SK-N-SH (cell line): ENCODE data around the gene TCF12. TPM values are rescaled to one million over a fixed set of nuclear protein-coding genes. Genes with fewer than 3 reads are reported as not detected.
A peak's percentile ranks its signal among the peaks of the same experiment; 100 is the strongest.

Source experiments
- CTCF ChIA-PET: fragments of 300-600, 350-600 bp; formaldehyde crosslinking; extraction: SDS; loops from one replicate; lab custom pipeline; 2021; lab: Yijun Ruan, JAX
- POLR2A ChIA-PET: fragments of 350-600 bp; sonication (Branson Sonifier 250); formaldehyde crosslinking; extraction: SDS; loops from one replicate; lab custom pipeline; 2020; ENCODE audit warnings: antibody characterized with exemption, inconsistent platforms; lab: Yijun Ruan, JAX
- DNase-seq: peaks from one replicate; pipeline ENCODE4 v3.0.0; 2012
- H2AFZ ChIP-seq: fragments of 200-600 bp; sonication (generic); 2 replicates; pipeline ENCODE4 v1.8.1; 2016; ENCODE audit warnings: antibody characterized with exemption, mild to moderate bottlenecking, low read depth
- H3F3A ChIP-seq: fragments of 200-600 bp; sonication (generic); replicated peaks from 2 replicates; pipeline ENCODE3; 2016; ENCODE audit warnings: antibody characterized with exemption, mild to moderate bottlenecking; ENCODE audit not compliant: insufficient read depth
- H3K27ac ChIP-seq, 2 experiments: fragments of 200-500 bp in 1 of 2; fragments of 200-600 bp in 1 of 2; sonication (Bioruptor generic) in 1 of 2; sonication (generic), shearing (Covaris generic) in 1 of 2; 2 replicates each; pipeline versions ENCODE4 v1.5.1 to v1.6.1; 2014 to 2016; ENCODE audit warnings: low read depth in 2 of 2, inconsistent platforms in 1 of 2, low read length in 1 of 2, mild to moderate bottlenecking in 1 of 2, mixed read lengths in 1 of 2
- H3K27me3 ChIP-seq: fragments of 200-600 bp; sonication (generic), shearing (Covaris generic); 2 replicates; pipeline ENCODE4 v1.6.1; 2016; ENCODE audit warnings: mixed run types; ENCODE audit not compliant: insufficient read depth
- H3K36me3 ChIP-seq, 2 experiments: fragments of 200-500 bp in 1 of 2; fragments of 200-600 bp in 1 of 2; sonication (Bioruptor generic) in 1 of 2; sonication (generic) in 1 of 2; replicated peaks in 1 of 2; 2 replicates each; pipeline versions ENCODE3 to v1.5.1; 2014 to 2016; ENCODE audit warnings: low read length in 1 of 2, mild to moderate bottlenecking in 1 of 2; ENCODE audit not compliant: insufficient read depth in 2 of 2, control insufficient read depth in 1 of 2
- H3K4me1 ChIP-seq, 2 experiments: fragments of 200-500 bp in 1 of 2; fragments of 200-600 bp in 1 of 2; sonication (Bioruptor generic) in 1 of 2; sonication (generic), shearing (Covaris generic) in 1 of 2; 2 replicates each; pipeline versions ENCODE4 v1.5.1 to v1.6.1; 2014 to 2016; ENCODE audit warnings: low read depth in 1 of 2, low read length in 1 of 2, mixed run types in 1 of 2; ENCODE audit not compliant: insufficient read depth in 2 of 2, control insufficient read depth in 1 of 2
- H3K4me2 ChIP-seq: fragments of 200-600 bp; sonication (generic), shearing (Covaris generic); 2 replicates; pipeline ENCODE4 v1.6.1; 2017; ENCODE audit warnings: mixed run types
- H3K4me3 ChIP-seq, 2 experiments: fragments of 200-500 bp in 1 of 2; fragments of 200-600 bp in 1 of 2; sonication (Bioruptor generic) in 1 of 2; sonication (generic), shearing (Covaris generic) in 1 of 2; 2 replicates each; pipeline versions ENCODE4 v1.5.1 to v1.8.1; 2014 to 2016; ENCODE audit warnings: low read depth in 2 of 2, inconsistent platforms in 1 of 2, low read length in 1 of 2, mild to moderate bottlenecking in 1 of 2, mixed read lengths in 1 of 2, moderate library complexity in 1 of 2
- H3K79me2 ChIP-seq: fragments of 200-600 bp; sonication (generic); 2 replicates; pipeline ENCODE4 v1.8.1; 2017; ENCODE audit warnings: mild to moderate bottlenecking; ENCODE audit not compliant: insufficient read depth
- H3K9ac ChIP-seq: fragments of 200-600 bp; sonication (generic); 2 replicates; pipeline ENCODE4 v1.6.1; 2017; ENCODE audit warnings: mixed run types
- H3K9me2 ChIP-seq: fragments of 200-600 bp; sonication (generic); 2 replicates; pipeline ENCODE4 v1.6.1; 2017; ENCODE audit warnings: mixed run types
- H3K9me3 ChIP-seq: fragments of 200-600 bp; sonication (generic); 2 replicates; pipeline ENCODE4 v1.6.1; 2017; ENCODE audit warnings: mixed run types, mild to moderate bottlenecking, moderate library complexity
- H4K20me1 ChIP-seq: fragments of 200-600 bp; sonication (generic); 2 replicates; pipeline ENCODE4 v1.6.1; 2017; ENCODE audit warnings: mild to moderate bottlenecking, mixed run types; ENCODE audit not compliant: insufficient read depth
- ELF1 ChIP-seq: IDR thresholded peaks from 2 replicates; pipeline ENCODE4 v1.4.0; 2012
- EZH2phosphoT487 ChIP-seq: fragments of 200-600 bp; sonication (generic); IDR thresholded peaks from 2 replicates; pipeline ENCODE4 v1.6.1; 2017; ENCODE audit warnings: low read depth, mixed run types, mild to moderate bottlenecking, antibody characterized with exemption, moderate library complexity, borderline replicate concordance
- FOXJ3 ChIP-seq: sonication (generic); formaldehyde crosslinking; IDR thresholded peaks from 2 replicates; pipeline ENCODE4 v1.5.1; 2020; ENCODE audit warnings: mild to moderate bottlenecking, missing genetic modification reagents
- GABPA ChIP-seq: IDR thresholded peaks from 2 replicates; pipeline ENCODE4 v1.4.0; 2012; ENCODE audit warnings: low read depth, mild to moderate bottlenecking
- GATA2 ChIP-seq: sonication (generic); formaldehyde crosslinking; IDR thresholded peaks from 2 replicates; pipeline ENCODE4 v1.5.0; 2020; ENCODE audit warnings: mild to moderate bottlenecking, missing genetic modification reagents
- MAX ChIP-seq: IDR thresholded peaks from 2 replicates; pipeline ENCODE4 v1.4.0; 2012; ENCODE audit warnings: low read depth
- MEF2A ChIP-seq: IDR thresholded peaks from 2 replicates; pipeline ENCODE4 v1.4.0; 2012; ENCODE audit warnings: low read depth, borderline replicate concordance
- MXI1 ChIP-seq: IDR thresholded peaks from 2 replicates; pipeline ENCODE4 v1.6.1; 2012; ENCODE audit warnings: mild to moderate bottlenecking, low read depth, low read length, improper control_type of control experiment
- NFIC ChIP-seq: IDR thresholded peaks from 2 replicates; pipeline ENCODE4 v1.4.0; 2012; ENCODE audit warnings: borderline replicate concordance
- NRF1 ChIP-seq: IDR thresholded peaks from 2 replicates; pipeline ENCODE4 v1.6.1; 2012; ENCODE audit warnings: low read depth, mild to moderate bottlenecking, low read length
- POLR2AphosphoS5 ChIP-seq: IDR thresholded peaks from 2 replicates; pipeline ENCODE4 v1.6.1; 2012; ENCODE audit warnings: low read depth, low read length
- RAD21 ChIP-seq: IDR thresholded peaks from 2 replicates; pipeline ENCODE4 v1.6.1; 2012; ENCODE audit warnings: mild to moderate bottlenecking, low read length
- RFX5 ChIP-seq: IDR thresholded peaks from 2 replicates; pipeline ENCODE4 v1.6.1; 2012; ENCODE audit warnings: mild to moderate bottlenecking, improper control_type of control experiment, low read length
- RXRA ChIP-seq: IDR thresholded peaks from 2 replicates; pipeline ENCODE4 v1.4.0; 2012; ENCODE audit warnings: low read depth, mild to moderate bottlenecking, borderline replicate concordance
- SIN3A ChIP-seq: IDR thresholded peaks from 2 replicates; pipeline ENCODE4 v1.6.1; 2012; ENCODE audit warnings: low read depth, mild to moderate bottlenecking, low read length, moderate library complexity, borderline replicate concordance
- SMC3 ChIP-seq: IDR thresholded peaks from 2 replicates; pipeline ENCODE4 v1.6.1; 2012; ENCODE audit warnings: low read depth, low read length, improper control_type of control experiment
- TCF12 ChIP-seq: IDR thresholded peaks from 2 replicates; pipeline ENCODE4 v1.4.0; 2012
- TEAD4 ChIP-seq: IDR thresholded peaks from 2 replicates; pipeline ENCODE4 v1.4.0; 2012; ENCODE audit warnings: mild to moderate bottlenecking, borderline replicate concordance; ENCODE audit not compliant: insufficient read depth
- USF2 ChIP-seq: fragments of 150-350 bp; IDR thresholded peaks from 2 replicates; pipeline ENCODE4 v1.6.1; 2017; ENCODE audit warnings: antibody characterized with exemption, low read length, low read depth, borderline replicate concordance
- YY1 ChIP-seq: IDR thresholded peaks from 2 replicates; pipeline ENCODE4 v1.4.0; 2012; ENCODE audit warnings: low read depth, mild to moderate bottlenecking
- WGBS: methylation state at CpG from one replicate; pipeline ENCODE4 v1.1.6; 2017; ENCODE audit warnings: low lambda C conversion rate; 5-methylcytosine and 5-hydroxymethylcytosine counted together
- polyA plus RNA-seq, 3 experiments: library from polyadenylated mRNA; depleted of rRNA; stranded (reverse); fragments of >200 nt; gene quantifications; 2 replicates each; pipeline ENCODE4 v1.2.3, GENCODE V29; 2012
- TF ChIP-seq, protein P1 (sequence below): IDR thresholded peaks from 2 replicates; pipeline ENCODE4; 2012
- TF ChIP-seq, protein P2 (sequence below): IDR thresholded peaks from 2 replicates; pipeline ENCODE4 v1.6.1; 2012; ENCODE audit warnings: mild to moderate bottlenecking, low read depth, low read length, moderate library complexity

TCF12 gene
- polyA plus RNA-seq, 1 of the 3 experiments (the other 2 are of a cell fraction), result 49.6 TPM

GRCh38 chr15:57135800-57136199 lies 217.4 kb downstream of the TCF12 start:
- Histone ChIP-seq H4K20me1 (no peaks in the 10 kb centered on the region), H3K4me3 (no peak overlapping the region), H3K9me2 (no peaks in the 10 kb centered on the region), H3K27me3 (no peaks in the 10 kb centered on the region), H3F3A (peaks cover 4% of the 10 kb centered on the region), H3K4me2 (peak overlapping the region; percentile 52), H3K4me1 (peaks cover 24 to 34% of the 10 kb centered on the region in 2 experiments; a peak in 3 of 4 replicates), H3K27ac (peak overlapping the region in 1 of 2 experiments; percentile 43; a peak in 2 of 4 replicates)
- ChIA-PET POLR2A (no interaction called here), CTCF (interaction anchor here (0.5 to 5.3 kb wide), 9 partner anchors 10 to 339 kb away, joined by 3 to 46 read pairs (median 3); no protein-coding TSS in a partner anchor)
- TF ChIP-seq RFX5 (no peak), TCF12 (no peak), TEAD4 (no peak), RAD21 (no peak), NRF1 (no peak)
- TF ChIP-seq, protein P1, sequence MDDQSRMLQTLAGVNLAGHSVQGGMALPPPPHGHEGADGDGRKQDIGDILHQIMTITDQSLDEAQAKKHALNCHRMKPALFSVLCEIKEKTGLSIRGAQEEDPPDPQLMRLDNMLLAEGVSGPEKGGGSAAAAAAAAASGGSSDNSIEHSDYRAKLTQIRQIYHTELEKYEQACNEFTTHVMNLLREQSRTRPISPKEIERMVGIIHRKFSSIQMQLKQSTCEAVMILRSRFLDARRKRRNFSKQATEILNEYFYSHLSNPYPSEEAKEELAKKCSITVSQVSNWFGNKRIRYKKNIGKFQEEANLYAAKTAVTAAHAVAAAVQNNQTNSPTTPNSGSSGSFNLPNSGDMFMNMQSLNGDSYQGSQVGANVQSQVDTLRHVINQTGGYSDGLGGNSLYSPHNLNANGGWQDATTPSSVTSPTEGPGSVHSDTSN, result no peak
- TF ChIP-seq, all 33 proteins: peak for 0
- Histone ChIP-seq H2AFZ (no peak overlapping the region), H3K9me3 (no peaks in the 10 kb centered on the region), H3K9ac (no peak overlapping the region), H3K36me3 (no peaks in the 10 kb centered on the region), H3K79me2 (peaks cover 49% of the 10 kb centered on the region)
- no peak for DNase-seq

- no peaks in the 10 kb centered on the region for H3K27me3 ChIP-seq
- no peak overlapping the region for H3K27ac ChIP-seq
- H2AFZ ChIP-seq, result no peak overlapping the region
- WGBS, result 0% methylated on average over 1 of the region's 1 CpG
- no peaks in the 10 kb centered on the region for H3K9me2 ChIP-seq
- no peaks in the 10 kb centered on the region for H3K36me3 ChIP-seq
- peaks cover 43% of the 10 kb centered on the region for H3K79me2 ChIP-seq
- ChIA-PET POLR2A (no interaction called here), CTCF (interaction anchor here (0.6 to 5.3 kb wide), 34 partner anchors 8 to 648 kb away, joined by 3 to 46 read pairs (median 4); no protein-coding TSS in a partner anchor)
- no peaks in the 10 kb centered on the region for H3F3A ChIP-seq
- DNase-seq, result peak; percentile 56
- H3K4me1 ChIP-seq, result peaks cover 20 to 29% of the 10 kb centered on the region in 2 experiments; a peak in 3 of 4 replicates
- H3K4me3 ChIP-seq, result no peak overlapping the region; a peak in 1 of 4 replicates
- no peaks in the 10 kb centered on the region for H4K20me1 ChIP-seq
- no peaks in the 10 kb centered on the region for H3K9me3 ChIP-seq
- no peak overlapping the region for H3K4me2 ChIP-seq
- H3K9ac ChIP-seq, result no peak overlapping the region
- no peak for TF ChIP-seq SIN3A
- no peak for TF ChIP-seq TEAD4
- TF ChIP-seq, protein P1, result no peak
- TF ChIP-seq MAX, result no peak
- TF ChIP-seq USF2, result no peak
- TF ChIP-seq POLR2AphosphoS5, result no peak
- TF ChIP-seq RAD21, result peak; percentile 71
- no peak for TF ChIP-seq GABPA
- TF ChIP-seq RXRA, result no peak
- no peak for TF ChIP-seq YY1
- TF ChIP-seq TCF12, result no peak
- peak; percentile 43 for TF ChIP-seq SMC3
- TF ChIP-seq EZH2phosphoT487, result no peak
- TF ChIP-seq NFIC, result no peak
- no peak for TF ChIP-seq MXI1
- TF ChIP-seq ELF1, result no peak
- no peak for TF ChIP-seq MEF2A
- TF ChIP-seq, protein P2, sequence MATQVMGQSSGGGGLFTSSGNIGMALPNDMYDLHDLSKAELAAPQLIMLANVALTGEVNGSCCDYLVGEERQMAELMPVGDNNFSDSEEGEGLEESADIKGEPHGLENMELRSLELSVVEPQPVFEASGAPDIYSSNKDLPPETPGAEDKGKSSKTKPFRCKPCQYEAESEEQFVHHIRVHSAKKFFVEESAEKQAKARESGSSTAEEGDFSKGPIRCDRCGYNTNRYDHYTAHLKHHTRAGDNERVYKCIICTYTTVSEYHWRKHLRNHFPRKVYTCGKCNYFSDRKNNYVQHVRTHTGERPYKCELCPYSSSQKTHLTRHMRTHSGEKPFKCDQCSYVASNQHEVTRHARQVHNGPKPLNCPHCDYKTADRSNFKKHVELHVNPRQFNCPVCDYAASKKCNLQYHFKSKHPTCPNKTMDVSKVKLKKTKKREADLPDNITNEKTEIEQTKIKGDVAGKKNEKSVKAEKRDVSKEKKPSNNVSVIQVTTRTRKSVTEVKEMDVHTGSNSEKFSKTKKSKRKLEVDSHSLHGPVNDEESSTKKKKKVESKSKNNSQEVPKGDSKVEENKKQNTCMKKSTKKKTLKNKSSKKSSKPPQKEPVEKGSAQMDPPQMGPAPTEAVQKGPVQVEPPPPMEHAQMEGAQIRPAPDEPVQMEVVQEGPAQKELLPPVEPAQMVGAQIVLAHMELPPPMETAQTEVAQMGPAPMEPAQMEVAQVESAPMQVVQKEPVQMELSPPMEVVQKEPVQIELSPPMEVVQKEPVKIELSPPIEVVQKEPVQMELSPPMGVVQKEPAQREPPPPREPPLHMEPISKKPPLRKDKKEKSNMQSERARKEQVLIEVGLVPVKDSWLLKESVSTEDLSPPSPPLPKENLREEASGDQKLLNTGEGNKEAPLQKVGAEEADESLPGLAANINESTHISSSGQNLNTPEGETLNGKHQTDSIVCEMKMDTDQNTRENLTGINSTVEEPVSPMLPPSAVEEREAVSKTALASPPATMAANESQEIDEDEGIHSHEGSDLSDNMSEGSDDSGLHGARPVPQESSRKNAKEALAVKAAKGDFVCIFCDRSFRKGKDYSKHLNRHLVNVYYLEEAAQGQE, result no peak
- TF ChIP-seq GATA2 (CRISPR knock-in tag), result no peak
- TF ChIP-seq FOXJ3 (CRISPR knock-in tag), result no peak
These were observed 219.9 kb downstream of the TCF12 start for GRCh38 chr15:57138349-57138788.
